D721Med (cell line): Measurements from ENCODE around the gene VEPH1.

ENCODE experiments used
- DNase-seq: peaks from one replicate; pipeline ENCODE4 v3.0.0; 2011; ENCODE audit warnings: low spot score; ENCODE audit not compliant: insufficient read length
- FAIRE-seq: peaks from 2 replicates; lab custom pipeline; 2011; peaks lifted over from hg19 to GRCh38; lab: Jason Lieb, UNC
- TF ChIP-seq, protein P1 (sequence below): IDR thresholded peaks from 2 replicates; pipeline ENCODE4 v1.5.1; 2012; ENCODE audit warnings: mild to moderate bottlenecking, control low read depth; ENCODE audit not compliant: insufficient read depth; ENCODE audit errors: missing control alignments

The VEPH1 gene

DNA sequence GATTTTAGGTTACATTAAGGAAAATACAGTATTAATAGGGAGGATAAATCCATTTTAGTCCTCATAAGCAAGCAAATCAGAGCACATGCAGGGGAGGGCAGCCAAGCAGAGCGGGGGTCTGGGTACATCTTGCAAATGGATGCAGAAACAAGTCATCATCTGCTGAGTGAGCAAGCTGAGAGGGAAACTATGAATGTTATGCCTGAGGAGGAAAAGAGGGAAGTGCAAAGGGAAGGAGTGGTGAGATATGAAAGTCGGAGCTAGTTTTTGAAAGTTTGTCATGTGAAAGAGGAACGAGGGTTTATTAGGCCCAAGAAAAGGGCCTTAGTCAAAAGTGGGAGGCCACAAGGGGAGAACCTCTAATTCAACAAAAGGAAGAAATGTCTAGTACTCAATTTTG is 51.1 kb downstream of the VEPH1 start:
- FAIRE-seq, result no peak
- TF ChIP-seq, protein P1, sequence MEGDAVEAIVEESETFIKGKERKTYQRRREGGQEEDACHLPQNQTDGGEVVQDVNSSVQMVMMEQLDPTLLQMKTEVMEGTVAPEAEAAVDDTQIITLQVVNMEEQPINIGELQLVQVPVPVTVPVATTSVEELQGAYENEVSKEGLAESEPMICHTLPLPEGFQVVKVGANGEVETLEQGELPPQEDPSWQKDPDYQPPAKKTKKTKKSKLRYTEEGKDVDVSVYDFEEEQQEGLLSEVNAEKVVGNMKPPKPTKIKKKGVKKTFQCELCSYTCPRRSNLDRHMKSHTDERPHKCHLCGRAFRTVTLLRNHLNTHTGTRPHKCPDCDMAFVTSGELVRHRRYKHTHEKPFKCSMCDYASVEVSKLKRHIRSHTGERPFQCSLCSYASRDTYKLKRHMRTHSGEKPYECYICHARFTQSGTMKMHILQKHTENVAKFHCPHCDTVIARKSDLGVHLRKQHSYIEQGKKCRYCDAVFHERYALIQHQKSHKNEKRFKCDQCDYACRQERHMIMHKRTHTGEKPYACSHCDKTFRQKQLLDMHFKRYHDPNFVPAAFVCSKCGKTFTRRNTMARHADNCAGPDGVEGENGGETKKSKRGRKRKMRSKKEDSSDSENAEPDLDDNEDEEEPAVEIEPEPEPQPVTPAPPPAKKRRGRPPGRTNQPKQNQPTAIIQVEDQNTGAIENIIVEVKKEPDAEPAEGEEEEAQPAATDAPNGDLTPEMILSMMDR, result no peak
- DNase-seq, result no peak

DNA sequence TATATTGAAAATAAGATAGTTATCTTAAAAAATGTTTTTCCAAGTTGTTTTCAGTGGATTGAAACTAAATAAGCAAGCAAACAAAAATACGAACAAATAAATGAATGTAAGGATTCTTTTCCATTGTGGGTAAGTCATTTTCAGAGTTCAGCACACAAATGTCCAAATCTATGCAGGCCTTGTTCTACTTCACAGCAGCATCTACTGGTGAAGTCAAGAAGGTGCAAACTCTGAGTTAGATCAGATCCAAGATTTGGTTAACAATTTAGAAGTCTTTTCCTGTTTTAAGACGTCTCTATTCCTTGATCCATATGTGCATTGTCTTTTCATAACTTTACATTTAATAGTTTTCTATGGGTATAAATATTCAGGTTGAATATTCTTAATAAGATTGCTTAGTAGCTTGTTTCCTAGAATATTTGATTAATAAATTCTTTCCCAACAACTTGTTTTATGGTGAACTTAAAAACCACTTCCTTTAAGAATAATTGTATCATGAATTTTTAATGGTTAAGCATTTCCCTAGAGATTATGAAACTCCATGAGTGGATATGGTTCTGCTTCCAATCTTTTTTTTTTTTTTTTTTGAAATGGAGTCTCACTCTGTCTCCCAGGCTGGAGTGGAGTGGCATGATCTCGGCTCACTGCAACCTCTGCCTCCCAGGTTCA is 56.1 kb downstream of the VEPH1 start:
- FAIRE-seq (no peak), DNase-seq (no peak)
- TF ChIP-seq, protein P1, result peak; percentile 54

DNA sequence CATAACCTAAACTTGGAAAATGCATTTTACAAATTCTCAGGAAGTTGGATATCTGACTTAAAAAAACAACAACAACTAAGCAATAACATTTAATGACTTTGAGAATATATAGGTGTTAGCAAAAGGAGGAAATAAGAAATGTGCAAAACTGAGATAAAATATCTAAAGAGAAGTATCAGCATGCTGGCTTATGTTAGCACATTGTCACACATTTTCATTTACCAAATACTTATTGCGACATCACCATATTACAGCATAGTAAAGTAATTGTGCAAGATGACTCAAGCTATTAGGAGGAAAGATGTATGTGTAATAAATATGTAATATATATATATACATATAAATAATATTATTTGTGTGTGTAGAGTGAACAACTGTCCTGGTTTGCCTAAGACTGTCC is 57.4 kb downstream of the VEPH1 start:
- TF ChIP-seq, protein P1, result no peak
- DNase-seq (no peak), FAIRE-seq (no peak)

DNA sequence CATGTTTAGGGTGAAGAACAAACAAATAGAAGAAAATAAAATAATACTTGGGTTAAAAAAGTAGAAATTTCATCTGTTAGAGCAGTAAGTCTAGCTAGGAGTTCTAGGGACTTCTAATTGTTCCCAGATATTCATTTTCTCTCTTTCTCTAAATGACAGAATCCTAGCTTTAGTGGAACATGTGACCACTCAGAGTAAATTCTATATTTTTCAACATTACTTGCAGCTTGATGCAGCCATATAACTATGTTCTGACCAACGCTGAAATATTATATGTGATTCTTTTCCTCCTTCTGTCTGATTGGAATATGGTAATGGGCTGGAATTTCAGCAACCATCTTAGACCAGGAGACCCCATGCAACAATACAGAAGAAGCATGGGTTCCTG is 58.4 kb downstream of the VEPH1 start:
- DNase-seq, result no peak
- TF ChIP-seq, protein P1, result no peak
- no peak for FAIRE-seq

DNA sequence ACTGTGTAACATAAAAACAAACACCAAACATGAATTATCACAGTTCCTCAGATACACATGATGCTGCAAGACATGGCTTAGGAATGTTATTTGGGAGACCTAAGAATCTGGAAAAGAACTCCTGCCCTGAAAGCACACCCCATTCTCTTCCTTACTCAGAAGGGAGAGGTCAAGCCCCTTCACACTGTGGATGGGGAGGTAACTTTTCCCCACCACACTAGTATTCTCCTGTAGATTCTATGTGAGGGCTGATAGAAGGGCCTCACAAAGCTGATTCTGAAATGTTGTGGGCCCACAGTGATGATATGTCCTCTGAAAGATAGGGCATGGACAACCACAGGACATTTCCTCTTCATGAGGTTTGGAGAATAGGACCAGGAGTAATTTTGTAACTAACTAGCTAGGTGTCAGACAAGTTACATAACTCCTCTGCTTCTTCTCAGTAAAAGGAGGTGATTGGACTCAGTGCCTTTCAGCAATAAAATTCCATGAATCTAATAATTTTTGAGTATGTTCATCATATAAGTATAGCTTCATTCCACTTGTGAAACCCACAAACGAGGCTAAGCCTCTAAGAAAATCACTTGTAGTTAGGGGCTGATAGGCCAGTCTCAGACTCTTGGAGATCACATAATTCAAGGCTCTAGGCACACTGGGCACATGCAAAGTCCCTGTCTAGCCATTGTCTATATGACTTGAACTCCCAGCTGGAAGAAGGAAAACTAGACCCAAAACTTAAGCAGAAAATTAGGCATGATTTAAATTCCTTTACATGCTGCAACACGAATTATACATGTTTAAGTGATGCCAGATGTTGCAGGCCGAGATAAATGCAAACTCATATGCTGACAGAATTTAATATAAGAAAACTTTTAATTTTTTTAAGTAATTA is 59.1 kb downstream of the VEPH1 start:
- DNase-seq (no peak), FAIRE-seq (no peak)
- TF ChIP-seq, protein P1, result no peak

DNA sequence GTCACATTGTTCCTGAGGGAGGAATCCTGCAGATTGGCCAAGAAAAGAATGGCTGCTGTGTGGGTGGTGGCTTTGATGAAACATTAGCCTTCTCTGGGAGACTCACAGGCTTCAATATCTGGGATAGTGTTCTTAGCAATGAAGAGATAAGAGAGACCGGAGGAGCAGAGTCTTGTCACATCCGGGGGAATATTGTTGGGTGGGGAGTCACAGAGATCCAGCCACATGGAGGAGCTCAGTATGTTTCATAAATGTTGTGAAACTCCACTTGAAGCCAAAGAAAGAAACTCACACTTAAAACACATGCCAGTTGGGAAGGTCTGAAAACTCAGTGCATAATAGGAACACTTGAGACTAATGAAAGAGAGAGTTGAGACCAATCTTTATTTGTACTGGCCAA is 60.5 kb downstream of the VEPH1 start:
- no peak for FAIRE-seq

More for the DNA sequence above, 60.5 kb downstream of the VEPH1 start:
- TF ChIP-seq, protein P1, result no peak
- no peak for DNase-seq
